NCI-H2081 (cell line): ENCODE results near the gene TBX19.
A peak's percentile ranks its signal among the peaks of the same experiment; 100 is the strongest.

Source experiments
- DNase-seq, 2 experiments: peaks; one replicate each; lab custom pipeline; 2025; lab: John Stamatoyannopoulos, UW

Gene TBX19

GRCh38 chr1:168320149-168320548 is 39.5 kb downstream of the TBX19 start:
- DNase-seq = no peak

DNA sequence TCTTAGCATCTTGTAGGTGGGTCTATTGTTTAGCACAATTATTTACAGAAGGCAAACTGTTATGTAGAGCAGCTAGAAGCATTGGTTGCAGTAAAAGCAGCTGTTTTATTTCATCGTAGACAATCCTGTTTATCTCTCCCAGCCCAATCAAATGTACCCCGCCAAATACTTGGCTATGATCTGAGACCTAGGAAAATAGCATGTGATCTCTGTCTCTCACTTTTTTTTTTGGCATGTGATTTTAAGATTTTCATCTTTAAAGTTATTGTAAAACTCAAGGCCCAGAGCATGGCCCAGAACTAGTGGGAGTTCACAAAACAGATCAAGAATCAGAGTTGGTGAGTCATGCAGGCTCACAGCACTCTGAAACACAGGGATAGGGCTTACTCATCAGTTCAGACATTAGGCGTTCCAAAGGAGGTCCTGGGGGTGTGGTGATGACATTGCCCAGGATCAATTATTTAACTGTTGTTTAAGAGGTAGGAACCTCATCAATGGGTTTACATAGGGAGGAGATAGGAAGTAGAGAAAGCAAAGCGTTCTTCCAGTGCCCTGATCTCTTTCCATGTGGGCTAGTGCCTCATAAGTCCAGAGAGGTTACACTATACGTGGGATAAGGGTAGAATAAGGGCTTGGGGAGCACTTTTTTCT is 40.2 kb downstream of the TBX19 start:
- no peak for DNase-seq

- DNase-seq = peak; percentile 16 to 53
These were observed 41.3 kb downstream of the TBX19 start for GRCh38 chr1:168321945-168322344.

- no peak for DNase-seq
These were observed 44.2 kb downstream of the TBX19 start for GRCh38 chr1:168324745-168325425.

DNA sequence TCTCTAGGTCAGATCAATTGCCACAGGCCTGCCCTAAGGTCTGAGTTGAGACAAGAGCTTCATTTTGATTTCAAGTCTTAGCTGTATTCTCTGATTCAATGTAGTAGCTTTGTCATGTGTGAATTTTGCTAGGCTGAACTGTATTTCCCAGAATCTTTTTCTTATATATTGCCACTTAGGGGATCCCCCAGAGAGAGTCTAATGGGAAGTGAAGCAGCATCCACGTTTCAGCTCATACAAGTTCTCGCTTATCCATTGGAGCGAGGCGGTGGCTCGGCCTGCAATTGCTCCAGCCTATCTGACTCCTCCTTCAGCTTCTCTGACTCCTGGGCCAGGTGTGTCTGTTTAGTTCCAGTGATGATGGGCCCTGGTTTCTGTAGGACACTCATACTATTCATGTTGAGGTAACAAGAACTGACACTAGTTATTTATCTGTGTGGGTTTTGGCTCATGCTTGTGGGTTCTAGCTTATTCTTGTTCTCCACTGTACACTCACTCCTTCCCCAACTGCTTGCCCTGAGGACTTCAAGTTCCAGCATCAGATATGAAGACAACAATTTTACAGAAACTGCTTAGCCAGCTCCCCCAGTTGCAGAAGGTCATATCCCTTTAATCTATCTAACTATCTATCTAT is 48.2 kb downstream of the TBX19 start:
- DNase-seq = no peak

GRCh38 chr1:168330285-168330684 is 49.6 kb downstream of the TBX19 start:
- no peak for DNase-seq

DNA sequence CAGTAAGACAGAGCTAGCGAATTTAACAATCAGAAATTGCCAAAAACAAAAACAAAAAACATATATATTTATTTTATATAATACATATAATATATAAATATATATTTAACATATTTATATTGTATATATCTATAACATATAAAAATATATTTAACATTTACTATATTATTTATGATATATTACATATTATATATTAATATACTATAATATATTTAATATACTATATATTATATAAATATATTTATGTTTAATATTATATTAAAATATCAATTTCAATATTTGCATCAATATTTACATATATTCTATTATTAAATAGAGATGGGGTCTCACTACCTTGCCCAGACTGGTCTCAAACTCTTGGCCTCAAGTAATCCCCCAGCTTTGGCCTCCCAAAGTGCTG is 50.9 kb downstream of the TBX19 start:
- no peak for DNase-seq

- DNase-seq = no peak
These were observed 53.0 kb downstream of the TBX19 start for GRCh38 chr1:168333562-168334276.

DNA sequence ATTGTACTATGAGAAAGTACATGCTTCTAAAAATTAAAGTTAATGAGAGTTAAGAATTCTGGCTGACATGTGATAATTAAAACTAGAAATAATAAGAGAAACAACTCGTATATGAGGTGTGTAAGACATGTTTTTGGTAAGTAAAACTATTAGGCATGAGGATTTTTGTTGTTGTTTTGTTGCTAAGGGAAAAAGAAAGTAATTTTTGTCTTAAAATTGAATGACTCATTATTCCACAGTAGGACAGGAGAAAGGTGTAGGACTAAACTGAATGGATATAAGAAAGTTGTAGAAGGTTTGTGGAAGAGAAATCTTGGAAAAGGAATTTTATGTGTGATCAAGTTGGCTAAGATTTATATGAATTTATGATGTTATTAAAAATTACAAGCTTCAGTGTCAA is 54.8 kb downstream of the TBX19 start:
- DNase-seq = no peak

DNA sequence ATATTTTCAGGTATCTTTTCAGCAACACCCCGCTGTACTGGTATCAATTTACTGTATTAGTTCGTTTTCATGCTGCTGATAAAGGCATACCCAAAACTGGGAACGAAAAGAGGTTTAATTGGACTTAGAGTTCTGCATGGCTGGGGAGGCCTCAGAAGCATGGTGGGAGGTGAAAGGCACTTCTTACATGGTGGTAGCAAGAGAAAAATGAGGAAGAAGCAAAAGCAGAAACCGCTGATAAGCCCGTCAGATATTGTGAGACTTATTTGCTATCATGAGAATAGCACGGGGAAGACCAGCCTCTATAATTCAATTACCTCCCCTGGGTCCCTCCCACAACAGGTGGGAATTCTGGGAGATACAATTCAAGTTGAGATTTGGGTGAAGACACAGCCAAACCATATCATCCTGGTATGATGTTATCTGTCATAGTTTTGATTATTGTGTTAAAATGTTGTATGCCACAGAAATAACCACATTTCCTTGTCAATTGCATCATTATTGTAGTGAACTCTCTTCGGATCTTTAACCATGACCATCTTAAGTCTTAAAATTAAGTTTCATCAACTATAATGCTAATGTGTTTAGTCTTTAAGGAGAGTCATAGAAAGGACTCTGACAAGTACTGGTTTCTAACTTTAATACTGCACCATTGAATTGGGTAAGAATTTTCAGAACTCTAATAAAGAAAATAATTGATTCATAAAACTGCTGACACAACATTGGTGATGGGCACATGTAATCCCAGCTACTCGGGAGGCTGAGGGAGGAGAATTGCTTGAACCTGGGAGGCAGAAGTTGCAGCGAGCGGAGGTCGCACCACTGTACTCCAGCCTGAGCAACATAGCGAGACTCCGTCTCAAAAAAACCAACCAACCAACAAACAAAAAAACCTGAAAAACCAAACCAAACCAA is 58.2 kb downstream of the TBX19 start:
- DNase-seq = no peak

GRCh38 chr1:168340781-168341482 is 60.3 kb downstream of the TBX19 start:
- DNase-seq = no peak

GRCh38 chr1:168341483-168341975 is 60.9 kb downstream of the TBX19 start:
- no peak for DNase-seq

DNA sequence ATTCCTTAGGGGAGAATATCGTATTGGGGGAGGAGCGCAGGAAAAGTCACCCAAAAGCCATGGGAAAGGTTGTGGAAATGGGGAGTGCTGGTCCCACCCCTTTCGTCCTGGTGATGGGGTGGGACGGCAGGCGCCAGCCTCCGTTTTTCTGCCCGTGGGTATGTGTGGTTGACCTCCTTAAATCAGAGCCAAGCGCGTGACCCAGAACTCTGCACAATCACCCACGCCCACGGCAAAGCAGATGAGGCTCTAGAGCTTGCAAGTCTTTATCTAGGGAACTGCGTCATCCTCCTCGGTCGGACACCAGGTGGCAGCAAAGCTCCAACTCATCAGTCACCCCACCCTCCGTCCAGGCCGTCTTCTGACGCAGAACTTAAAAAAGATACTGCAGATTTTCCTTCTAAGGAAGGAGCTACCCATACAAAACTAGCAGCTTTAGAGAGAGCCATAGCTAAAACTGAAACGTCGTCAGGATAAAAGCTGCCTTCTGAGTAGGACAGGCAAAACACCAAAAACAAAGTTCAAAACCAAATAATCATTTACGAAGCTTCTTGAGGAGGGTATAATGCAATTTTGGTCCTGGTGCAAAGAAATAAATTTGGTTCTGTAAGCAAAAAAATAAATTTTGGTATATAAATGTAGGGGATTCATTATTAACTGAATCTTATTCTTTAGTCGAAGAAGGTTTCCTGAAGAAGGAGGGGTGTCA is 62.0 kb downstream of the TBX19 start:
- peak; percentile 87 to 88 for DNase-seq

DNA sequence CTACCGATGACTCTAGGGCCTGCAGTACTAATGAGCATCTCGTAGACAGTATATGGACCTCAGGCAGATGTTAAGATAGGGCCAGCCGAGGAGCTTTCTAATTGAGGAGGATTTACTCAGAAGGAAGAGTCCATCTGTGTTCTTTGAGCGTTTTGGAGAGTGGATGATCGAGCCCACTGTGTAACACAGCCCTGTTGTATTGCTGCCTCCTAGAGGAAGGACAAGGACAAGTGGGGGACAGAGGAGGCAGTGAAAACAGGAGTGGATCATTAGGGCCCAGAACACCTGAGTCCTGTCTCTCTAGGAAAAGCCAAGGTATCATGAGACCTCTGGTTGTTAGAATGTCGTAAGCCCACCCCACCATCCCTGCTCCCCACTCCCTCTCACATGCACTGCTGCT is 62.9 kb downstream of the TBX19 start:
- no peak for DNase-seq

DNA sequence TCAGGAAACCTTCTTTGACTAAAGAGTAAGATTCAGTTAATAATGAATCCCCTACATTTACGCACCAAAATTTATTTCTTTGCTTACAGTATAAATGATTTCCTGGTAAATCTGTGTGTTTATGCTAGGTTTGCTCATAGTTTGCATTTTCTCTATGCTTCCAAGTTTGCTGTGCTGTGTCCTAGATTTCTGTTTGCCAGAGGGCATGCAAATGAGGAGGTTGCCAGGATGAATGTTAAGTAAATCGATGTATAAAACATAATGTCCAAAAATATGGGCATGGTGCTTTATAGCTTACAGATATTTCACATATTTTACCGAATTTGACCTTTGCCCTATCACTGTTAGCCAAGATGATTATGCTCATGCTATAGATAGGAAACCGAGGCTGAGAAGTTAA is 63.8 kb downstream of the TBX19 start:
- no peak for DNase-seq

- no peak for DNase-seq
These were observed 65.3 kb downstream of the TBX19 start for GRCh38 chr1:168345939-168346338.

DNA sequence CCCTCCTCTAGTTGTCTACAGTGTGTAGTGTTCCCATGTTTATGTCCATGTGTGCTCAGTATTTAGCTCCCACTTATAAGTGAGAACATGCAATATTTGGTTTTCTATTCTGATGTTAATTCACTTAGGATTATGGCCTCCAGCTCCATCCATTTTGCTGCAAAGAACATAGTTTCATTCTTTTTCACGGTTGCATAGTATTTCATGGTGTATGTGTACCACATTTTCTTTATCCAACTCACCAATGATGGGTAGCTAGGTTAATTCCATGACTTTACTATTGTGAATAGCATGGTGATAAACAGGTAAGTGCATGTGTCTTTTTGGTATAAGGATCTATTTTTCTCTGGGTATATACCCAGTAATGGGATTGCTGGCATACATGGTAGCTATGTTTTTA is 67.0 kb downstream of the TBX19 start:
- no peak for DNase-seq

GRCh38 chr1:168348146-168348709 is 67.6 kb downstream of the TBX19 start:
- DNase-seq = no peak

GRCh38 chr1:168354335-168355269 is 73.9 kb downstream of the TBX19 start:
- DNase-seq = peak in 1 of 2 experiments; percentile 53
